IMR-90 (cell line): ENCODE results near the gene LUC7L3. TPM values are rescaled to one million over a fixed set of nuclear protein-coding genes. Genes with fewer than 3 reads are reported as not detected.

Experiments used
- ATAC-seq: fragments of 200-7000 bp; cut with Tn5 transposase; 2 replicates; pipeline ENCODE4 v1.9.1; 2020; ENCODE audit warnings: low read depth, mild to moderate bottlenecking, moderate library complexity
- BruUV-seq: library from RNA; stranded (reverse); fragments of 400-500 nt; replicated peaks from 2 replicates; lab custom pipeline; 2021; lab: Mats Ljungman, UMichigan
- CTCF ChIA-PET: fragments of 300-600 bp; formaldehyde crosslinking; extraction: SDS; loops from one replicate; lab custom pipeline; 2021; ENCODE audit warnings: antibody characterized with exemption; lab: Yijun Ruan, JAX
- POLR2A ChIA-PET: fragments of 300-600 bp; sonication (Branson Sonifier 250); formaldehyde crosslinking; loops from one replicate; lab custom pipeline; 2022; ENCODE audit warnings: antibody characterized with exemption; ENCODE audit not compliant: unreplicated experiment; lab: Charles Lee
- DNase-seq: peaks from one replicate; pipeline ENCODE4 v3.0.0; 2013
- H2AFZ ChIP-seq: replicated peaks from 2 replicates; pipeline ENCODE3; 2013; ENCODE audit warnings: low read length, mild to moderate bottlenecking; ENCODE audit not compliant: poor library complexity
- H2AK5ac ChIP-seq: 2 replicates; pipeline ENCODE4 v1.6.1; 2013; ENCODE audit warnings: low read depth, low read length, inconsistent platforms
- H2AK9ac ChIP-seq: replicated peaks from 2 replicates; pipeline ENCODE3; 2013; ENCODE audit warnings: mild to moderate bottlenecking, low read depth, low read length, moderate library complexity; ENCODE audit not compliant: poor library complexity
- H2BK120ac ChIP-seq: 2 replicates; pipeline ENCODE4 v1.6.1; 2013; ENCODE audit warnings: low read depth, low read length, inconsistent platforms
- H2BK15ac ChIP-seq: 3 replicates; pipeline ENCODE4 v1.6.1; 2013; ENCODE audit warnings: low read depth, low read length, inconsistent platforms
- H2BK20ac ChIP-seq: 2 replicates; pipeline ENCODE4 v1.6.1; 2013; ENCODE audit warnings: low read depth, mild to moderate bottlenecking, inconsistent platforms, low read length, moderate library complexity
- H2BK5ac ChIP-seq: 2 replicates; pipeline ENCODE4 v1.6.1; 2013; ENCODE audit warnings: mild to moderate bottlenecking, low read depth, low read length, inconsistent platforms; ENCODE audit not compliant: poor library complexity, severe bottlenecking
- H3K14ac ChIP-seq: replicated peaks from 2 replicates; pipeline ENCODE4 v1.6.1; 2013; ENCODE audit warnings: low read depth, low read length, inconsistent platforms
- H3K18ac ChIP-seq: 2 replicates; pipeline ENCODE4 v1.6.1; 2013; ENCODE audit warnings: low read depth, low read length, control low read depth
- H3K23ac ChIP-seq: 2 replicates; pipeline ENCODE4 v1.6.1; 2013; ENCODE audit warnings: low read depth, low read length, inconsistent platforms
- H3K27ac ChIP-seq: 2 replicates; pipeline ENCODE4 v1.5.1; 2013; ENCODE audit warnings: mild to moderate bottlenecking, control low read depth, low read length; ENCODE audit not compliant: insufficient read depth
- H3K27me3 ChIP-seq: 2 replicates; pipeline ENCODE4 v1.6.1; 2013; ENCODE audit warnings: low read length; ENCODE audit not compliant: control insufficient read depth, insufficient read depth
- H3K36me3 ChIP-seq: 2 replicates; pipeline ENCODE4 v1.6.1; 2013; ENCODE audit warnings: low read length, mixed read lengths; ENCODE audit not compliant: control insufficient read depth, insufficient read depth
- H3K4ac ChIP-seq: 2 replicates; pipeline ENCODE4 v1.6.1; 2013; ENCODE audit warnings: low read depth, low read length, inconsistent platforms
- H3K4me1 ChIP-seq: 2 replicates; pipeline ENCODE4 v1.6.1; 2013; ENCODE audit warnings: low read length, mixed read lengths; ENCODE audit not compliant: control insufficient read depth, insufficient read depth
- H3K4me2 ChIP-seq: 2 replicates; pipeline ENCODE4 v1.6.1; 2013; ENCODE audit warnings: low read depth, mild to moderate bottlenecking, control low read depth, low read length, moderate library complexity
- H3K4me3 ChIP-seq: 2 replicates; pipeline ENCODE4 v1.5.1; 2013; ENCODE audit warnings: low read depth, mild to moderate bottlenecking, control low read depth, low read length, moderate library complexity; ENCODE audit not compliant: insufficient read depth
- H3K56ac ChIP-seq: 2 replicates; pipeline ENCODE4 v1.6.1; 2013; ENCODE audit warnings: low read length, inconsistent platforms; ENCODE audit not compliant: insufficient read depth; ENCODE audit errors: extremely low read depth
- H3K79me1 ChIP-seq, 2 experiments: 2 replicates each; pipeline ENCODE4 v1.6.1; 2013; ENCODE audit warnings: low read length in 2 of 2, inconsistent platforms in 1 of 2, low read depth in 1 of 2
- H3K9ac ChIP-seq: 2 replicates; pipeline ENCODE4 v1.6.1; 2013; ENCODE audit warnings: low read depth, low read length, control low read depth
- H3K9me1 ChIP-seq: 2 replicates; pipeline ENCODE4 v1.6.1; 2013; ENCODE audit warnings: low read length, inconsistent platforms; ENCODE audit not compliant: insufficient read depth
- H3K9me3 ChIP-seq: 2 replicates; pipeline ENCODE4 v1.6.1; 2013; ENCODE audit warnings: low read length; ENCODE audit not compliant: control insufficient read depth, insufficient read depth
- H4K20me1 ChIP-seq: 2 replicates; pipeline ENCODE4 v1.6.1; 2013; ENCODE audit warnings: low read length, inconsistent platforms; ENCODE audit not compliant: insufficient read depth
- H4K5ac ChIP-seq: 2 replicates; pipeline ENCODE4 v1.6.1; 2013; ENCODE audit warnings: mild to moderate bottlenecking, low read depth, low read length, control low read depth
- H4K8ac ChIP-seq, 2 experiments: 2 replicates each; pipeline ENCODE4 v1.6.1; 2013; ENCODE audit warnings: low read depth in 2 of 2, low read length in 2 of 2, control low read depth in 1 of 2, inconsistent platforms in 1 of 2
- H4K91ac ChIP-seq: 2 replicates; pipeline ENCODE4 v1.6.1; 2013; ENCODE audit warnings: low read depth, low read length, inconsistent platforms; ENCODE audit not compliant: insufficient read depth
- CEBPB ChIP-seq: IDR thresholded peaks from 2 replicates; pipeline ENCODE4 v1.6.1; 2012; ENCODE audit warnings: low read depth, low read length, improper control_type of control experiment
- CTCF ChIP-seq: conservative IDR thresholded peaks from 2 replicates; pipeline ENCODE4 v1.5.1; 2012; ENCODE audit warnings: mild to moderate bottlenecking, low read depth, low read length, improper control_type of control experiment
- ELK1 ChIP-seq: fragments of 150-350 bp; IDR thresholded peaks from 2 replicates; pipeline ENCODE4 v1.6.1; 2016; ENCODE audit warnings: low read depth, mild to moderate bottlenecking, low read length, moderate library complexity, borderline replicate concordance
- MXI1 ChIP-seq: IDR thresholded peaks from 2 replicates; pipeline ENCODE4 v1.6.1; 2012; ENCODE audit warnings: low read depth, mild to moderate bottlenecking, low read length, moderate library complexity, borderline replicate concordance
- NFE2L2 ChIP-seq: fragments of 150-350 bp; IDR thresholded peaks from 2 replicates; pipeline ENCODE4 v1.6.1; 2016; ENCODE audit warnings: low read depth, mild to moderate bottlenecking, low read length
- POLR2A ChIP-seq: IDR thresholded peaks from 2 replicates; pipeline ENCODE4 v1.6.1; 2012; ENCODE audit warnings: mild to moderate bottlenecking, low read depth, low read length
- RFX5 ChIP-seq: IDR thresholded peaks from 2 replicates; pipeline ENCODE4 v1.8.0; 2012; ENCODE audit warnings: low read depth, mild to moderate bottlenecking, low read length, moderate library complexity
- WGBS, 2 experiments: methylation state at CpG; one replicate each; pipeline versions ENCODE4 v1.1.5 to v1.1.7; 2013; ENCODE audit warnings: missing lambda C conversion rate in 2 of 2; ENCODE audit not compliant: insufficient read length in 1 of 2; ENCODE audit errors: extremely low coverage in 2 of 2; 5-methylcytosine and 5-hydroxymethylcytosine counted together
- dilution Hi-C: fragments of 300-500 bp; cut with HindIII; formaldehyde crosslinking; loops from one replicate; pipeline ENCODE4 v1.14.3; 2018; ENCODE audit warnings: low sequenced_read_pairs; ENCODE audit not compliant: unreplicated experiment
- in situ Hi-C: fragments of 300-500 bp; cut with MboI; formaldehyde crosslinking; loops from 3 replicates; pipeline ENCODE4 v1.14.3; 2019; ENCODE audit warnings: low sequenced_read_pairs, inconsistent platforms, mixed read lengths
- intact Hi-C: fragments of 100-400 bp; cut with micrococcal nuclease; formaldehyde crosslinking; loops from 2 replicates; pipeline ENCODE4 v1.10.0; 2022
- polyA plus RNA-seq, 3 experiments: library from polyadenylated mRNA; depleted of rRNA; stranded (reverse); fragments of >200 nt; gene quantifications; 2 replicates each; pipeline ENCODE4 v1.2.3, GENCODE V29; 2012; ENCODE audit warnings: low replicate concordance in 1 of 3
- total RNA-seq: library from RNA; depleted of rRNA; stranded (reverse); fragments of >200 nt; gene quantifications from 2 replicates; pipeline ENCODE4 v1.2.3, GENCODE V29; 2012

The LUC7L3 gene
- total and polyA plus RNA-seq, 2 of the 4 experiments (the other 2 are of a cell fraction), result 17.7 to 44.7 TPM

- H2AK5ac ChIP-seq, result no peak overlapping the region
- no peak overlapping the region for H3K23ac ChIP-seq
- ATAC-seq, result no peak
- no peak overlapping the region for H4K5ac ChIP-seq
- H3K56ac ChIP-seq, result no peak overlapping the region
- H4K91ac ChIP-seq, result no peak overlapping the region
- H3K4me3 ChIP-seq, result no peak overlapping the region
- H3K4me2 ChIP-seq, result no peak overlapping the region
- H2AK9ac ChIP-seq, result no peak overlapping the region
- H3K36me3 ChIP-seq, result peaks cover 10% of the 10 kb centered on the region
- H3K79me1 ChIP-seq, result peaks cover 32 to 64% of the 10 kb centered on the region in 2 experiments
- DNase-seq, result no peak
- H2AFZ ChIP-seq, result no peak overlapping the region
- BruUV-seq, result no TSS peak
- no peaks in the 10 kb centered on the region for H3K4me1 ChIP-seq
- ChIA-PET POLR2A (interaction anchor here (1.0 kb wide), 1 partner anchor 43 kb away, joined by 7 read pairs; no protein-coding TSS in a partner anchor), CTCF (interaction anchor here (0.5 kb wide), 1 partner anchor 1799 kb away, joined by 10 read pairs; no protein-coding TSS in a partner anchor)
- H2BK15ac ChIP-seq, result no peak overlapping the region
- no peak overlapping the region for H4K8ac ChIP-seq
- no peak overlapping the region for H3K14ac ChIP-seq
- intact Hi-C loops (no loop called here), in situ Hi-C loops (no loop called here), dilution Hi-C loops (no loop called here)
- TF ChIP-seq NFE2L2, result no peak
- no peak for TF ChIP-seq CTCF
- TF ChIP-seq POLR2A, result no peak
- no peak for TF ChIP-seq ELK1
- peak; percentile 48; the same call in 1 of the 2 replicates for TF ChIP-seq CEBPB
- TF ChIP-seq MXI1, result no peak
- no peak for TF ChIP-seq RFX5
- no CpG with 5 or more reads among the region's 3 CpGs for WGBS, 2 experiments
- H3K18ac ChIP-seq, result no peak overlapping the region
- H2BK5ac ChIP-seq, result no peak overlapping the region
- H3K27ac ChIP-seq, result no peak overlapping the region
- peaks cover 3% of the 10 kb centered on the region; the same call in 1 of the 2 replicates for H3K9me1 ChIP-seq
- no peaks in the 10 kb centered on the region for H3K9me3 ChIP-seq
- H3K4ac ChIP-seq, result no peak overlapping the region
- no peak overlapping the region for H3K9ac ChIP-seq
- no peak overlapping the region for H2BK120ac ChIP-seq
- peaks cover 8% of the 10 kb centered on the region; the same call in 1 of the 2 replicates for H4K20me1 ChIP-seq
- H3K27me3 ChIP-seq, result no peaks in the 10 kb centered on the region
- H2BK20ac ChIP-seq, result no peak overlapping the region
Measured at GRCh38 chr17:50703162-50703561, 16.2 kb upstream of the LUC7L3 start.
